Measurements from ENCODE around the gene PRKN. TPM values are rescaled to one million over a fixed set of nuclear protein-coding genes. Genes with fewer than 3 reads are reported as not detected.

PRKN gene
- total RNA-seq, 1 experiment from 2014 or later: 0.46 TPM

DNA sequence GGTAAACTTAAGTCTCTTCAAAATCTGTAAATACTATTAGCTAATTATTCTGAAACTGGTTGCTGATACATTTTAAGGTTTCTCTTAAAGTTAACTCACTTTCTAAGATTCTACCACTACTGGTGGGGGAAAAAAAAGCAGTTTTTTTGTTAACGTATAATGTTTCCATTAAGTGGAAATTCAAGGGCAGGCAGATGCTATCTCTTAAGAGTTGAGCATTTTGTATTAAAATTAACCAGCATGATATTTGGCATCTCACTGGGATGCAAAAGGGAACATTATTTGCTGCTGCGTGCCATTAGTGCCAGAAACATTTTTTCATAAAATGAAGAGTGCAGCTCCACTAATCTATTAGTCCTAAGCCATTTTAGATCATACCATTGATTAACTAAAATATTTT lies 246.2 kb downstream of the PRKN start:
- no TSS peak for BruUV-seq (replicated peaks)
- Histone ChIP-seq H3K36me3 (ENCODE audit: control insufficient read depth, insufficient read depth, low read length) (no peaks in the 10 kb centered on the region), H3K4me1 (ENCODE audit: control insufficient read depth, insufficient read depth, low read length) (no peaks in the 10 kb centered on the region), H3K27me3 (ENCODE audit: control insufficient read depth, insufficient read depth, low read length) (no peaks in the 10 kb centered on the region), H3K4me3 (ENCODE audit: low read depth in 2 of 2, low read length in 2 of 2) (no peak overlapping the region), H3K27ac (ENCODE audit: low read length) (no peak overlapping the region), H3K9me3 (ENCODE audit: control insufficient read depth, insufficient read depth, low read depth, low read length) (no peaks in the 10 kb centered on the region)
- ChIA-PET POLR2A (no interaction called here), CTCF (no interaction called here)
- in situ Hi-C loops (cut with HindIII; ENCODE audit: low pct_unique_long_range_greater_than_20kb, low sequenced_read_pairs) (no loop called here), intact Hi-C loops (cut with micrococcal nuclease; ENCODE audit: unreplicated experiment) (no loop called here)
- no peak for ATAC-seq
- DNase-seq (ENCODE audit: low read depth, low spot score): no peak
- TF ChIP-seq, protein P1, sequence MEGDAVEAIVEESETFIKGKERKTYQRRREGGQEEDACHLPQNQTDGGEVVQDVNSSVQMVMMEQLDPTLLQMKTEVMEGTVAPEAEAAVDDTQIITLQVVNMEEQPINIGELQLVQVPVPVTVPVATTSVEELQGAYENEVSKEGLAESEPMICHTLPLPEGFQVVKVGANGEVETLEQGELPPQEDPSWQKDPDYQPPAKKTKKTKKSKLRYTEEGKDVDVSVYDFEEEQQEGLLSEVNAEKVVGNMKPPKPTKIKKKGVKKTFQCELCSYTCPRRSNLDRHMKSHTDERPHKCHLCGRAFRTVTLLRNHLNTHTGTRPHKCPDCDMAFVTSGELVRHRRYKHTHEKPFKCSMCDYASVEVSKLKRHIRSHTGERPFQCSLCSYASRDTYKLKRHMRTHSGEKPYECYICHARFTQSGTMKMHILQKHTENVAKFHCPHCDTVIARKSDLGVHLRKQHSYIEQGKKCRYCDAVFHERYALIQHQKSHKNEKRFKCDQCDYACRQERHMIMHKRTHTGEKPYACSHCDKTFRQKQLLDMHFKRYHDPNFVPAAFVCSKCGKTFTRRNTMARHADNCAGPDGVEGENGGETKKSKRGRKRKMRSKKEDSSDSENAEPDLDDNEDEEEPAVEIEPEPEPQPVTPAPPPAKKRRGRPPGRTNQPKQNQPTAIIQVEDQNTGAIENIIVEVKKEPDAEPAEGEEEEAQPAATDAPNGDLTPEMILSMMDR (IDR thresholded peaks at IDR 0.05): no peak
- TF ChIP-seq SIN3A (IDR thresholded peaks at IDR 0.05; ENCODE audit: borderline replicate concordance, insufficient read depth, low read depth, low read length) (no peak), TCF7L2 (IDR thresholded peaks at IDR 0.05; ENCODE audit: low read depth, low read length) (no peak), REST (IDR thresholded peaks at IDR 0.05; ENCODE audit: insufficient read depth in 1 of 2, low read depth in 2 of 2, low read length in 1 of 2) (no peak), POLR2AphosphoS5 (IDR thresholded peaks at IDR 0.05; ENCODE audit: low read depth, low read length) (no peak)

GRCh38 chr6:162478192-162478671 lies 249.3 kb downstream of the PRKN start:
- POLR2A ChIA-PET: no interaction called here
- BruUV-seq (replicated peaks): no TSS peak
- TF ChIP-seq TCF7L2 (IDR thresholded peaks at IDR 0.05; ENCODE audit: low read depth, low read length) (no peak), SIN3A (IDR thresholded peaks at IDR 0.05; ENCODE audit: borderline replicate concordance, insufficient read depth, low read depth, low read length) (no peak), POLR2AphosphoS5 (IDR thresholded peaks at IDR 0.05; ENCODE audit: low read depth, low read length) (no peak), REST (IDR thresholded peaks at IDR 0.05; ENCODE audit: insufficient read depth in 1 of 2, low read depth in 2 of 2, low read length in 1 of 2) (no peak)
- TF ChIP-seq, protein P1 (IDR thresholded peaks at IDR 0.05): no peak
- Histone ChIP-seq H3K4me1 (ENCODE audit: control insufficient read depth, insufficient read depth, low read length) (no peaks in the 10 kb centered on the region), H3K27ac (ENCODE audit: low read length) (no peak overlapping the region), H3K9me3 (ENCODE audit: control insufficient read depth, insufficient read depth, low read depth, low read length) (no peaks in the 10 kb centered on the region), H3K4me3 (ENCODE audit: low read depth in 2 of 2, low read length in 2 of 2) (no peak overlapping the region), H3K36me3 (ENCODE audit: control insufficient read depth, insufficient read depth, low read length) (no peaks in the 10 kb centered on the region), H3K27me3 (ENCODE audit: control insufficient read depth, insufficient read depth, low read length) (no peaks in the 10 kb centered on the region)
- DNase-seq (ENCODE audit: low read depth, low spot score): no peak
- CTCF ChIA-PET: interaction anchor here (0.6 kb wide), 1 partner anchor 1944 kb away, joined by 3 read pairs; no protein-coding TSS in a partner anchor
- no peak for ATAC-seq
- in situ Hi-C loops (cut with HindIII; ENCODE audit: low pct_unique_long_range_greater_than_20kb, low sequenced_read_pairs): no loop called here
- intact Hi-C loops (cut with micrococcal nuclease; ENCODE audit: unreplicated experiment): no loop called here
